Peyer's patch (tissue), 4 donors: Measurements from ENCODE around the gene TRAPPC2. TPM values are rescaled to one million over a fixed set of nuclear protein-coding genes. Genes with fewer than 3 reads are reported as not detected.
A peak's percentile ranks its signal among the peaks of the same experiment; 100 is the strongest.

Experiments used
- DNase-seq, 3 donors: peaks; one replicate each; pipeline ENCODE4 v3.0.0-alpha.2; 2017 to 2019
- H3K27ac ChIP-seq, 4 donors: fragments of 200-600 bp; sonication (generic); one replicate each; pipeline ENCODE4 v1.5.1; 2016 to 2019
- H3K27me3 ChIP-seq, 2 donors: fragments of 200-600 bp; sonication (generic); one replicate each; pipeline ENCODE4 v1.5.1; 2019
- H3K36me3 ChIP-seq, 3 donors: fragments of 200-600 bp; sonication (generic); one replicate each; pipeline ENCODE4 v1.5.1; 2016 to 2019
- H3K4me1 ChIP-seq, 4 donors: fragments of 200-600 bp; sonication (generic); one replicate each; pipeline ENCODE4 v1.5.1; 2016 to 2019
- H3K4me3 ChIP-seq, 4 donors: fragments of 200-600 bp; sonication (generic); 1 replicate in 3 of 4; 2 replicates in 1 of 4; pipeline ENCODE4 v1.5.1; 2016 to 2019; ENCODE audit warnings: mild to moderate bottlenecking in 1 of 4
- H3K9me3 ChIP-seq, 4 donors: fragments of 200-600 bp; sonication (generic); one replicate each; pipeline ENCODE4 v1.5.1; 2016 to 2019; ENCODE audit warnings: mild to moderate bottlenecking in 1 of 4
- CTCF ChIP-seq, 6 experiments: fragments of 450-650 bp in 4 of 6; fragments of 200-600 bp in 2 of 6; sonication (generic) in 1 of 6; IDR thresholded peaks; one replicate each; pipeline ENCODE4 v1.5.1; 2017 to 2019; ENCODE audit warnings: antibody characterized with exemption in 6 of 6, mild to moderate bottlenecking in 3 of 6, moderate library complexity in 1 of 6
- POLR2A ChIP-seq, 2 donors: fragments of 450-650 bp; IDR thresholded peaks; one replicate each; pipeline ENCODE4 v1.5.1; 2017; ENCODE audit warnings: antibody characterized with exemption in 2 of 2, mild to moderate bottlenecking in 2 of 2, moderate library complexity in 2 of 2
- total RNA-seq, 4 donors: library from RNA; depleted of rRNA; stranded (reverse); fragments of >200 nt; gene quantifications; one replicate each; pipeline ENCODE4 v1.1.0, GENCODE V29; 2016

TRAPPC2 gene
- total RNA-seq, 4 donors from 2014 or later = 13.3 to 23.6 (median 18.8) TPM

GRCh38 chrX:13761606-13762414, 27.4 kb upstream of the TRAPPC2 start:
- DNase-seq = no peak
- no peak for TF ChIP-seq CTCF (IDR thresholded peaks at IDR 0.05)
- TF ChIP-seq POLR2A (IDR thresholded peaks at IDR 0.05) = no peak
- Histone ChIP-seq H3K9me3 (no peaks in the 10 kb centered on the region), H3K4me3 (no peak overlapping the region), H3K36me3 (peaks cover 0 to 48% (median 0%) of the 10 kb centered on the region in 3 donors), H3K27ac (no peak overlapping the region), H3K4me1 (no peaks in the 10 kb centered on the region), H3K27me3 (no peaks in the 10 kb centered on the region)

- DNase-seq = no peak
- TF ChIP-seq CTCF (IDR thresholded peaks at IDR 0.05) (no peak), POLR2A (IDR thresholded peaks at IDR 0.05) (no peak)
- no peaks in the 10 kb centered on the region for H3K27me3 ChIP-seq
- no peak overlapping the region for H3K4me3 ChIP-seq
- peak overlapping the region in 1 of 4 donors; percentile 13 for H3K27ac ChIP-seq
- no peaks in the 10 kb centered on the region for H3K9me3 ChIP-seq
- H3K4me1 ChIP-seq = no peaks in the 10 kb centered on the region
- peaks cover 0 to 48% (median 0%) of the 10 kb centered on the region in 3 donors for H3K36me3 ChIP-seq
These were observed 26.0 kb upstream of the TRAPPC2 start for GRCh38 chrX:13760426-13760825.

GRCh38 chrX:13759152-13759718, 24.8 kb upstream of the TRAPPC2 start:
- no peak for DNase-seq
- Histone ChIP-seq H3K9me3 (no peaks in the 10 kb centered on the region), H3K4me3 (no peak overlapping the region), H3K36me3 (peaks cover 0 to 48% (median 0%) of the 10 kb centered on the region in 3 donors), H3K27me3 (no peaks in the 10 kb centered on the region), H3K4me1 (no peaks in the 10 kb centered on the region), H3K27ac (peak overlapping the region in 1 of 4 donors; percentile 64)
- TF ChIP-seq CTCF (IDR thresholded peaks at IDR 0.05) (no peak), POLR2A (IDR thresholded peaks at IDR 0.05) (no peak)

GRCh38 chrX:13756381-13756780, 22.0 kb upstream of the TRAPPC2 start:
- DNase-seq = no peak
- Histone ChIP-seq H3K36me3 (peaks cover 0 to 41% (median 0%) of the 10 kb centered on the region in 3 donors), H3K4me3 (no peak overlapping the region), H3K4me1 (peaks cover 0 to 6% (median 0%) of the 10 kb centered on the region in 4 donors), H3K27me3 (no peaks in the 10 kb centered on the region), H3K9me3 (no peaks in the 10 kb centered on the region), H3K27ac (no peak overlapping the region)
- no peak for TF ChIP-seq CTCF (IDR thresholded peaks at IDR 0.05)
- TF ChIP-seq POLR2A (IDR thresholded peaks at IDR 0.05) = no peak

- peaks cover 0 to 43% (median 0%) of the 10 kb centered on the region in 3 donors for H3K36me3 ChIP-seq
- no peak overlapping the region for H3K4me3 ChIP-seq
- H3K9me3 ChIP-seq = no peaks in the 10 kb centered on the region
- peak in 1 of 3 donors; percentile 47 for DNase-seq
- no peak overlapping the region for H3K27ac ChIP-seq
- H3K4me1 ChIP-seq = peaks cover 0 to 6% (median 0%) of the 10 kb centered on the region in 4 donors
- TF ChIP-seq CTCF (IDR thresholded peaks at IDR 0.05) (no peak), POLR2A (IDR thresholded peaks at IDR 0.05) (no peak)
- H3K27me3 ChIP-seq = no peaks in the 10 kb centered on the region
These were observed 20.8 kb upstream of the TRAPPC2 start for GRCh38 chrX:13755254-13755653.
